GM12878 (cell line): ENCODE data around the gene EPB41L4A. TPM values are rescaled to one million over a fixed set of nuclear protein-coding genes. Genes with fewer than 3 reads are reported as not detected.
"Not testable (repeated sequence)": the region's sequence is repeated elsewhere in the genome, so short reads cannot be mapped to it uniquely, and the experiment has no call there.

Source experiments
- ATAC-seq: fragments of 200-7000 bp; cut with Tn5 transposase; 3 replicates; pipeline ENCODE4 v1.9.1; 2020; ENCODE audit warnings: mild to moderate bottlenecking, moderate library complexity
- BruUV-seq: library from RNA; stranded (reverse); fragments of 400-500 nt; replicated peaks from 2 replicates; lab custom pipeline; 2021; lab: Mats Ljungman, UMichigan
- CTCF ChIA-PET: fragments of 300-600 bp; sonication (Branson Sonifier 250); formaldehyde crosslinking; extraction: SDS; loops from one replicate; lab custom pipeline; 2021; ENCODE audit warnings: inconsistent platforms; lab: Yijun Ruan, JAX
- POLR2A ChIA-PET: fragments of 350-600 bp; formaldehyde crosslinking; extraction: SDS; loops from one replicate; lab custom pipeline; 2021; ENCODE audit warnings: inconsistent platforms; lab: Charles Lee
- RAD21 ChIA-PET: fragments of 300-600 bp; sonication (Branson Sonifier 250); formaldehyde crosslinking; loops from one replicate; lab custom pipeline; 2023; ENCODE audit warnings: antibody characterized with exemption; ENCODE audit not compliant: unreplicated experiment; lab: Charles Lee
- SMC1A ChIA-PET: fragments of 300-600 bp; sonication (Branson Sonifier 250); formaldehyde crosslinking; loops from one replicate; lab custom pipeline; 2023; ENCODE audit not compliant: unreplicated experiment, uncharacterized antibody; lab: Charles Lee
- DNase-seq: peaks from one replicate; pipeline ENCODE4 v3.0.0-alpha.2; 2011; ENCODE audit warnings: low read depth, low spot score
- FAIRE-seq: peaks from 3 replicates; lab custom pipeline; 2011; peaks lifted over from hg19 to GRCh38; lab: Jason Lieb, UNC
- H2AFZ ChIP-seq: 2 replicates; pipeline ENCODE4 v1.6.0; 2011; ENCODE audit warnings: low read depth, low read length, control low read depth; ENCODE audit not compliant: control insufficient read depth
- H3K27ac ChIP-seq: 2 replicates; pipeline ENCODE4 v1.5.1; 2011; ENCODE audit warnings: control low read depth; ENCODE audit not compliant: control insufficient read depth, insufficient read depth
- H3K27me3 ChIP-seq, 2 experiments: replicated peaks in 1 of 2; 2 replicates each; pipeline versions ENCODE4 v1.6.0 to v1.6.1; 2011; ENCODE audit warnings: low read length in 1 of 2; ENCODE audit not compliant: control insufficient read depth in 2 of 2, insufficient read depth in 2 of 2
- H3K36me3 ChIP-seq, 2 experiments: 2 replicates each; pipeline ENCODE4 v1.5.1; 2011; ENCODE audit warnings: low read length in 1 of 2; ENCODE audit not compliant: control insufficient read depth in 2 of 2, insufficient read depth in 2 of 2
- H3K4me1 ChIP-seq: 2 replicates; pipeline ENCODE4 v1.6.1; 2011; ENCODE audit warnings: mild to moderate bottlenecking, low read length, moderate library complexity, mixed read lengths; ENCODE audit not compliant: control insufficient read depth, insufficient read depth
- H3K4me2 ChIP-seq: 2 replicates; pipeline ENCODE4 v1.6.0; 2011; ENCODE audit warnings: control low read depth; ENCODE audit not compliant: control insufficient read depth, insufficient read depth
- H3K4me3 ChIP-seq: fragments of 200-600 bp; sonication (generic); 2 replicates; pipeline ENCODE4 v1.5.1; 2016
- H3K79me2 ChIP-seq: 2 replicates; pipeline ENCODE4 v1.6.0; 2011; ENCODE audit warnings: low read length; ENCODE audit not compliant: control insufficient read depth, insufficient read depth
- H3K9ac ChIP-seq: 2 replicates; pipeline ENCODE4 v1.8.0; 2011; ENCODE audit warnings: low read length, control low read depth, mixed read lengths; ENCODE audit not compliant: control insufficient read depth, insufficient read depth
- H3K9me3 ChIP-seq: replicated peaks from 3 replicates; pipeline ENCODE4 v1.5.1; 2011; ENCODE audit warnings: mild to moderate bottlenecking, low read length; ENCODE audit not compliant: control insufficient read depth, insufficient read depth
- H4K20me1 ChIP-seq: 2 replicates; pipeline ENCODE4 v1.6.0; 2011; ENCODE audit not compliant: control insufficient read depth, insufficient read depth
- GATAD2B ChIP-seq: fragments of 450-650 bp; conservative IDR thresholded peaks from 2 replicates; pipeline ENCODE4 v1.6.1; 2017; ENCODE audit warnings: low read depth, mild to moderate bottlenecking, moderate library complexity
- JUNB ChIP-seq: IDR thresholded peaks from 2 replicates; pipeline ENCODE4 v1.6.1; 2016; ENCODE audit warnings: antibody characterized with exemption, mild to moderate bottlenecking
- MXI1 ChIP-seq: fragments of 150-350 bp; IDR thresholded peaks from 2 replicates; pipeline ENCODE4 v1.6.1; 2011; ENCODE audit warnings: low read depth, mild to moderate bottlenecking, inconsistent platforms, low read length, improper control_type of control experiment
- NFYA ChIP-seq: IDR thresholded peaks from 2 replicates; pipeline ENCODE4 v1.6.1; 2011; ENCODE audit warnings: low read depth, mild to moderate bottlenecking, low read length, improper control_type of control experiment, borderline replicate concordance
- PML ChIP-seq: IDR thresholded peaks from 2 replicates; pipeline ENCODE4 v1.6.1; 2012; ENCODE audit warnings: low read length, inconsistent platforms
- RAD51 ChIP-seq: fragments of 450-650 bp; IDR thresholded peaks from 2 replicates; pipeline ENCODE4 v1.6.1; 2016; ENCODE audit warnings: moderate library complexity, mild to moderate bottlenecking, inconsistent platforms
- WGBS: methylation state at CpG from one replicate; pipeline ENCODE4 v1.1.6; 2016; ENCODE audit warnings: low lambda C conversion rate; ENCODE audit not compliant: insufficient replicate concordance, insufficient coverage; ENCODE audit errors: missing lambda C conversion rate; 5-methylcytosine and 5-hydroxymethylcytosine counted together
- in situ Hi-C: fragments of 300-500 bp; cut with MboI; formaldehyde crosslinking; loops from 9 replicates; pipeline ENCODE4 v1.14.3; 2018; ENCODE audit warnings: mixed read lengths
- intact Hi-C: fragments of 100-400 bp; cut with micrococcal nuclease; formaldehyde crosslinking; loops from one replicate; pipeline ENCODE4 v1.14.2; 2022; ENCODE audit not compliant: unreplicated experiment
- polyA plus RNA-seq, 11 experiments: library from polyadenylated mRNA; depleted of rRNA in 4 of 11; unstranded in 6 of 11; stranded (reverse) in 5 of 11; fragments of >200 nt; fragmentation: Nextera tagmentation in 4 of 11; fragmentation: Illumina TruSeq in 1 of 11; extraction: Ambion mirVana in 4 of 11; extraction: Trizol in 1 of 11; gene quantifications; 1 replicate in 1 of 11; 2 replicates in 10 of 11; pipeline versions ENCODE4 v1.2.1 to v1.2.3, GENCODE V29; 2011 to 2016; ENCODE audit warnings: inconsistent platforms in 2 of 11, missing spikeins in 2 of 11, low read depth in 1 of 11
- total RNA-seq, 4 experiments: library from RNA; depleted of rRNA in 3 of 4; stranded (reverse); fragments of >200 nt in 3 of 4; fragmentation: Illumina TruSeq in 1 of 4; extraction: Trizol in 1 of 4; gene quantifications; 2 replicates each; pipeline versions ENCODE4 v1.2.1 to v1.2.3, GENCODE V29; 2013 to 2021
- TF ChIP-seq, protein P1 (sequence below): IDR thresholded peaks from 2 replicates; pipeline ENCODE4 v1.6.1; 2012; ENCODE audit warnings: low read length, inconsistent platforms

EPB41L4A gene
- total and polyA plus RNA-seq, 10 of the 15 experiments (the other 5 are each of a cell fraction or from before 2014, with no cell fraction given) = 0.10 to 0.67 (median 0.30) TPM

GRCh38 chr5:112226215-112226614 is 192.9 kb downstream of the EPB41L4A start (continued):
- TF ChIP-seq, protein P1, sequence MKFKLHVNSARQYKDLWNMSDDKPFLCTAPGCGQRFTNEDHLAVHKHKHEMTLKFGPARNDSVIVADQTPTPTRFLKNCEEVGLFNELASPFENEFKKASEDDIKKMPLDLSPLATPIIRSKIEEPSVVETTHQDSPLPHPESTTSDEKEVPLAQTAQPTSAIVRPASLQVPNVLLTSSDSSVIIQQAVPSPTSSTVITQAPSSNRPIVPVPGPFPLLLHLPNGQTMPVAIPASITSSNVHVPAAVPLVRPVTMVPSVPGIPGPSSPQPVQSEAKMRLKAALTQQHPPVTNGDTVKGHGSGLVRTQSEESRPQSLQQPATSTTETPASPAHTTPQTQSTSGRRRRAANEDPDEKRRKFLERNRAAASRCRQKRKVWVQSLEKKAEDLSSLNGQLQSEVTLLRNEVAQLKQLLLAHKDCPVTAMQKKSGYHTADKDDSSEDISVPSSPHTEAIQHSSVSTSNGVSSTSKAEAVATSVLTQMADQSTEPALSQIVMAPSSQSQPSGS = no peak
- TF ChIP-seq RAD51 = no peak
- TF ChIP-seq, all 136 proteins: peak for 0

DNA sequence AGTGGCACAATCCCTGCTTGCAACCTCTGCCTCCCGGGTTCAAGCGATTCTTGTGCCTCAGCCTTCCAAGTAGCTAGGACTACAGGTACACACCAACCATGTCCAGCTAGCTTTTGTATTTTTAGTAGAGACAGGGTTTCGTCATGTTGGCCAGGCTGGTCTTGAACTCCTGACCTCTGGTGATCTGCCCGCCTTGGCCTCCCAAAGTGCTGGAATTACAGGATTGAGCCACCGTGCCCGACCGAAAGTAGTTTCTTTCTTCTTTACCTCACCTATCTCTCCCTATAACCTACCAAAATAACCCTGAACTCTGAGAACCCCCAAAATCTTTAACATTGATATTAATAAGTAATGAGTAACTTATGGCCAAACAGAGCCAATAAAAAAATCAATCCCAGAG is 196.1 kb downstream of the EPB41L4A start:
- H2AFZ ChIP-seq, H3K9me3 ChIP-seq, intact Hi-C loops, BruUV-seq, DNase-seq, H4K20me1 ChIP-seq, H3K4me2 ChIP-seq, H3K9ac ChIP-seq, H3K4me1 ChIP-seq, in situ Hi-C loops, H3K36me3 ChIP-seq, POLR2A ChIA-PET, H3K27me3 ChIP-seq, FAIRE-seq, H3K4me3 ChIP-seq, SMC1A ChIA-PET, H3K27ac ChIP-seq, H3K79me2 ChIP-seq, ATAC-seq: not testable (repeated sequence)
- ChIA-PET RAD21 (interaction anchor here (0.7 kb wide), 1 partner anchor 345 kb away, joined by 4 read pairs; no protein-coding TSS in a partner anchor), CTCF (interaction anchor here (1.9 kb wide), 1 partner anchor 11 kb away, joined by 9 read pairs; no protein-coding TSS in a partner anchor)
- WGBS = 71% methylated on average over 7 of the region's 7 CpGs

- Histone ChIP-seq H4K20me1 (no peaks in the 10 kb centered on the region; the same call in 1 of the 2 replicates), H3K9ac (no peak overlapping the region), H3K4me3 (no peak overlapping the region), H3K9me3 (no peaks in the 10 kb centered on the region)
- no peak for ATAC-seq
- intact Hi-C loops = no loop called here
- no peak for TF ChIP-seq NFYA
- no peak for TF ChIP-seq JUNB
- TF ChIP-seq PML = no peak
- TF ChIP-seq GATAD2B = no peak
- TF ChIP-seq MXI1 = no peak
- TF ChIP-seq, all 136 proteins: peak for 0
- Histone ChIP-seq H3K4me1 (no peaks in the 10 kb centered on the region), H3K79me2 (no peaks in the 10 kb centered on the region), H3K27ac (no peak overlapping the region), H3K36me3 (no peaks in the 10 kb centered on the region), H3K4me2 (no peak overlapping the region), H3K27me3 (no peaks in the 10 kb centered on the region; a peak in 1 of 4 replicates), H2AFZ (no peak overlapping the region)
- FAIRE-seq (no peak), DNase-seq (no peak)
- in situ Hi-C loops = no loop called here
- RAD21 ChIA-PET = interaction anchor here (1.2 kb wide), 1 partner anchor 74 kb away, joined by 3 read pairs; no protein-coding TSS in a partner anchor
- POLR2A ChIA-PET = no interaction called here
- CTCF ChIA-PET = interaction anchor here (0.8 to 1.9 kb wide), 4 partner anchors 10 to 61 kb away, joined by 3 to 9 read pairs (median 4); no protein-coding TSS in a partner anchor
- 51% methylated on average over 2 of the region's 2 CpGs for WGBS
- SMC1A ChIA-PET = no interaction called here
- BruUV-seq = no TSS peak
Measured at GRCh38 chr5:112221128-112221527, 197.9 kb downstream of the EPB41L4A start.
